SK-N-MC (cell line): ENCODE results near the gene INTS6.
"Not testable (repeated sequence)": the region's sequence is repeated elsewhere in the genome, so short reads cannot be mapped to it uniquely, and the experiment has no call there.

Experiments used
- EZH2 ChIP-seq: fragments of 200-600 bp; sonication (generic); IDR thresholded peaks from one replicate; pipeline ENCODE4 v1.6.1; 2017; ENCODE audit warnings: antibody characterized with exemption
- FOXP2 ChIP-seq: optimal IDR thresholded peaks from 2 replicates; pipeline ENCODE3; 2011; ENCODE audit warnings: mild to moderate bottlenecking, moderate library complexity; ENCODE audit not compliant: insufficient read depth; ENCODE audit errors: extremely low read length, control extremely low read depth
- POLR2AphosphoS5 ChIP-seq: IDR thresholded peaks from 2 replicates; pipeline ENCODE4 v1.6.1; 2012; ENCODE audit warnings: mild to moderate bottlenecking, low read depth, low read length, borderline replicate concordance

GRCh38 chr13:51415339-51415738 is 37.5 kb downstream of the INTS6 start:
- TF ChIP-seq POLR2AphosphoS5, EZH2, FOXP2: not testable (repeated sequence)
